GM19438 (cell line): ENCODE measurements around the gene BICD1.
"Not testable (repeated sequence)": the region's sequence is repeated elsewhere in the genome, so short reads cannot be mapped to it uniquely, and the experiment has no call there.

Experiments
- ATAC-seq: cut with Tn5 transposase; IDR thresholded peaks from one replicate; pipeline ENCODE4 v1.9.1; 2021; ENCODE audit warnings: low read depth; ENCODE audit not compliant: unreplicated experiment

The BICD1 gene

GRCh38 chr12:32272465-32272864 lies 165.8 kb downstream of the BICD1 start:
- ATAC-seq = no peak

GRCh38 chr12:32273063-32273522 lies 166.4 kb downstream of the BICD1 start:
- peak; percentile 44 for ATAC-seq

GRCh38 chr12:32273712-32274111 lies 167.1 kb downstream of the BICD1 start:
- peak; percentile 83 for ATAC-seq

GRCh38 chr12:32274665-32275064 lies 168.0 kb downstream of the BICD1 start:
- no peak for ATAC-seq

- not testable (repeated sequence) for ATAC-seq
Observed at GRCh38 chr12:32275520-32275919, 168.9 kb downstream of the BICD1 start.

GRCh38 chr12:32277774-32278173 lies 171.1 kb downstream of the BICD1 start:
- ATAC-seq = no peak

GRCh38 chr12:32281098-32281497 lies 174.5 kb downstream of the BICD1 start:
- no peak for ATAC-seq

- ATAC-seq = no peak
Observed at GRCh38 chr12:32284561-32284960, 177.9 kb downstream of the BICD1 start.

GRCh38 chr12:32285021-32285420 lies 178.4 kb downstream of the BICD1 start:
- no peak for ATAC-seq

GRCh38 chr12:32285489-32285888 lies 178.8 kb downstream of the BICD1 start:
- no peak for ATAC-seq

- ATAC-seq = no peak
Observed at GRCh38 chr12:32290411-32290810, 183.8 kb downstream of the BICD1 start.

- no peak for ATAC-seq
Observed at GRCh38 chr12:32292151-32292550, 185.5 kb downstream of the BICD1 start.

GRCh38 chr12:32293808-32294419 lies 187.3 kb downstream of the BICD1 start:
- no peak for ATAC-seq

- ATAC-seq = no peak
Observed at GRCh38 chr12:32296567-32296966, 189.9 kb downstream of the BICD1 start.

GRCh38 chr12:32298917-32299316 lies 192.3 kb downstream of the BICD1 start:
- ATAC-seq = no peak

- ATAC-seq = no peak
Observed at GRCh38 chr12:32301216-32301615, 194.6 kb downstream of the BICD1 start.

GRCh38 chr12:32302218-32303173 lies 195.8 kb downstream of the BICD1 start:
- ATAC-seq = peak; percentile 72

- no peak for ATAC-seq
Observed at GRCh38 chr12:32303174-32303549, 196.5 kb downstream of the BICD1 start.

GRCh38 chr12:32305163-32305562 lies 198.5 kb downstream of the BICD1 start:
- ATAC-seq = no peak

- ATAC-seq = no peak
Observed at GRCh38 chr12:32307326-32307725, 200.7 kb downstream of the BICD1 start.

GRCh38 chr12:32309811-32310736 lies 203.4 kb downstream of the BICD1 start:
- ATAC-seq = no peak
